Activated naive CD8-positive, alpha-beta T cell treated with anti-CD3 and anti-CD28 coated beads, Interleukin-2, amount 50 U/mL, for 16 hours (primary cell): ENCODE measurements around the gene MICB.
"Not testable (repeated sequence)": the region's sequence is repeated elsewhere in the genome, so short reads cannot be mapped to it uniquely, and the experiment has no call there.

ENCODE experiments used
- DNase-seq: peaks from one replicate; pipeline ENCODE4 v3.0.0-alpha.2; 2020; ENCODE audit warnings: low read depth, low spot score

Gene MICB

DNA sequence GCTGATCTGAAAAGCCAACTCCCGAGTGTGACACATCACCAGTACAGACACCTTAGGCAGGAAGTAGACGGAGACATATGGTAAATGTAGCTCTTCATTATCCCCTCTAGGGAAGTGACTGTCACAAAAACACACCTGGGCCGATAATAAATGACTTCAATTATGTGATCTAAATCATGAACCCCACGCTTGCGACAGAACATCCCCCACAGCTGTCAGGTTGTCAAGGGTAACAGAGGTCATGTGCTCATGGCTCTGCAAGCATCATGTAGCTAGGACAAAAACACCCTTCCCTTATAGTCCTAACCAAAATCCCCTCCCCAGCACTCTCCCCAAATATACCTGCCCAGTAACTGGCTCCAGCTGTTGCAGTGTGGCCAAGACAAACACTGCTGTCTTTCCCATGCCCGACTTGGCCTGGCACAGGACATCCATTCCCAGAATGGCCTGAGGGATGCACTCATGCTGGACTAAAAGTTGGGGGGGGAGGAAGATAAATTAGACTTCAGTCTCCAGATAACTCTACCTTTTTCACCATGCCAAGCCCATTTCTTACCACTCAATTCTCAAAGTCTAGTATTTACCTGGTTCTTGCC lies 41.0 kb downstream of the MICB start:
- DNase-seq: no peak

DNA sequence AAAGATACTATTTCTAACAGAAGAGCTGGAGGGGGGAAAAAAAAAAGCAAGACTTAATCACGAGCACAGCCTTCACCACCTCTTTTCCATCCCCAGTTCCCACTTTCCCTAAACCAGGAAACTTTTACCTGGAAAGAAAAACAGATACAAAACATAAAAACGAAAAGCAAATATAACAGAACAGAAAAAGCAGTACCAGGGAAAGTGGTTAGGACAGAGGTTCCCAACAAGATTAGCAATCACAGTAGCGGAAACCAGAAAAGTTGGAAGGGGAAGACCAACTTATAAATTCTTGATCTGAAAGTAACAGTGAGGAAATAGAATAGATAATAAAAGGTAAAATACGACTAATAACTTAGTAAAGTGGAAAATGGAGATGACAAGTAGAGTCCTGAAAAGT lies 42.7 kb downstream of the MICB start:
- no peak for DNase-seq

DNA sequence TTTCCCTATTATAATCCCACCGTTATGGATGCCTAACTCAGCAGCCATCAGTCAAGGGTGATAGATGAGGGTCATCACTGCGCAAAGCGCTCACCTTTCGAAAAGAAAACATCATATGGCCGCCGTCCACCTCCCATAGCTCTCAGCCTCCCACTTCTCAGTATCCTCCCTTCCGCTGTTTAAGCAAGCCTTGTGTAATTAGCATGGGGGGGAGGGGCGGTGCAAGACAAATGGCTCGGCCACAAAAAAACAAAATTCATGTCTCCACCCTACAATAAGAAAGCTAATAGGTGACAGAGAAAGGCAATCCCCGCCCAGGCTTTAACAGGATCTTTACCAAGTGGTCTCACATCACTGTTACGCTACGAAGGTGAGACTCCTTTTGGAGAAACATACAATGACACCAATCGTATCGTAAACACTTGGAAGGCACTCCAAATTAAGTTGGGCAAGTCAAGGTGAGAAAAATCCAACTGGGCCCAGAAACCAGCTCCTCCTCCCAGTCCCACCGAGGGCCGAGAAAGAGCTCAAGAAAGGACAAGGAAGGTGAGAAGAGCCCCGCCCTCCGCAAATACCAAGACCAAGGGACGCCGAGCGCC lies 43.2 kb downstream of the MICB start:
- peak; percentile 18 for DNase-seq

DNA sequence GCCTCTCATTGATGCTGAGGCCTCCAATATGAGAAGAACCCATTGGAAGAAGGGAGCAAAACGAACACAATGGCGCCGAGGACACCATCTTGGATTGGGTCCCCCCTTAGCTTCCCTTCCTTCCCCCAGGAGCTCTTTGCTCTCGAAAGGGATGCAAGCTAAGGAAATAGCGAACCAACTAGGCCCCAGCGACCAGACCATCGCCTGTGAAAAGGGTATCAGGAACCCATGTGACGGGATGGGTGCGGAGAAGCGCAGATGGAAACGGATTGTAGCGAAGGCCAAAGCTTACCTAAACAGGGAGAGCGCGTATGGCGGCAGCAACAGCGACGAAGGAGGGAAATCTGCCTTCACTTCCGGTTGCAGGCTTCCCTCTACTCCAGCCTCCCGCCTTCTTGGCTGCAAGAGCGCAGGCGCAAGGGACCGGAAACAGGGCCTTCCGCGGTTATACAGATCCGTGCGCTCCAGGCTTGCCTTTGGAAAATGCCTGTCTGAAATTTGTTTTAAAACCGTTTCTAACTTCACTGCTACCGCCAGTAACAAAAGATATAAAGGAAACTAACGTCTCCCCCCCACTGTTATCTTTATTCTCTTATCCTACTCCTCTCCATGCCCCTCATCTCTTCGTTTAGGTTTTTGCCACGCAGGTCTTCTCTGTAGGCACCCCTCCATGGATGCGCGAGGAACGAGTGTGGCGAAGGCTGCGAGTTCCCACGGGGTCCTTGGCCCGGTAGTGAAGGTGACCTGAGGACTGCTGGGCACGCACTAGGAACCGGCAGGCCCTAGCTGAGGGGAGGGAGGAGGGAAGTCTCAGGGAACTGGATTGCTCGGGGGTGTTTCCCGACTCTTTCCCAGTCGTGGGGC lies 43.9 kb downstream of the MICB start, which contains the start of gene DDX39B:
Gene DDX39B, minus strand, starts transcription at position 346 of the 864 bp plus-strand sequence. CDS start 1,471 bp downstream, outside the sequence.
- DNase-seq: peak; percentile 83

DNA sequence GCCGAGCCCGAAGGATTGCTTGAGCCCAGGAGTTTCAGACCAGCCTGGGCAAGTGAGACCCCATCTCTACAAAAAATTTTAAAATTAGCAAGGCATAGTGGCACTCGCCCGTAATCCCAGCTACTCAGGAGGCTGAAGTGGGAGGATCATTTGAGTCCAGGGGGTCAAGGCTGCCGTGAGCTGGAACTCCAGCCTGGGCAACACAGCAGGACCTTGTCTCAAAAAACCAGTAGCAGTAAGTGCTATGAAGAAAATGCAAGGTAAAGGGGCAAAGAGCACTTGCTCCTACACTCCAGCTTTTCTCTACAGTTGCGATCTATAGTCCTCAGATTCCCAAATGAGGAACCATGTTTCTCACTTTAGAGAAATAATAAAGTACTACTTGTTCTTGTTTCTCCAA lies 45.7 kb downstream of the MICB start:
- DNase-seq: no peak

DNA sequence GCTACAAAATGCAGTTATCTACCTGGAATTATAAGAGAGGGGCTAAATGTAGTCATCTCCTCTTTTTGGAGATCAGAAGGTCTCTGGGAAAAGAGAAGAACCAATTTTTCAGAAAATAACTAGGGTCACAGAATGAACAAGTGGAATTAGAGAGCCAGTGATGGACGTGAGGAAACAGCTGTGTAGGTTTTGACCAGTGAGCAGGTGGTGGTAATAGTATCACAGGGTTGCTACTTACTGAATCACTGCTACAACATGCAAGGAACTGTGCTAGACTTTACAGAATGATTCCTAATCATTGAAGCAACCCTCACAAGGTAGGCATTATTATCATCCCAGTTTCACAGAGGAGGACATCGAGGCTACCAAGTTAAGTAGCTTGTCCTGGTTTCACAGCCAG lies 46.7 kb downstream of the MICB start:
- no peak for DNase-seq

DNA sequence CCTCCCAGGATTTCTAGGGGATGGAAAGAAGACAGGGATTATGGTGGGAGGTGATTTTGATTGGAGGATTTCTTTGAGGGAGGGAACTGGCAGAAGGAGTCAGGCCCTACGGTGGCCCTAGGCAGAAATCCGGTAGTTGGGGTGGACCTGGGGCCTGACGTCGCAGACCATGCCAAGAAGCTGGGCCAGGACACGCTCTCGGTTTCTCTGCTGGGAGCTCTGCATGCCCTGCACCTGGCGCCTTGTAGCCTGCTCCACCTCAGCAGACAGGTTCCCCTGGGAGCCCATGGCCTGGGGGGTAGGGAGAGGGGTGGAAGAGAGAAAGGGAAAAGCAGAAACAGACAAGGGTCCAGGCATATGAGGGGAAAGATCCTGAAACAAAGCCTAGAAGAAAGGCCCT lies 47.3 kb downstream of the MICB start:
- no peak for DNase-seq

DNA sequence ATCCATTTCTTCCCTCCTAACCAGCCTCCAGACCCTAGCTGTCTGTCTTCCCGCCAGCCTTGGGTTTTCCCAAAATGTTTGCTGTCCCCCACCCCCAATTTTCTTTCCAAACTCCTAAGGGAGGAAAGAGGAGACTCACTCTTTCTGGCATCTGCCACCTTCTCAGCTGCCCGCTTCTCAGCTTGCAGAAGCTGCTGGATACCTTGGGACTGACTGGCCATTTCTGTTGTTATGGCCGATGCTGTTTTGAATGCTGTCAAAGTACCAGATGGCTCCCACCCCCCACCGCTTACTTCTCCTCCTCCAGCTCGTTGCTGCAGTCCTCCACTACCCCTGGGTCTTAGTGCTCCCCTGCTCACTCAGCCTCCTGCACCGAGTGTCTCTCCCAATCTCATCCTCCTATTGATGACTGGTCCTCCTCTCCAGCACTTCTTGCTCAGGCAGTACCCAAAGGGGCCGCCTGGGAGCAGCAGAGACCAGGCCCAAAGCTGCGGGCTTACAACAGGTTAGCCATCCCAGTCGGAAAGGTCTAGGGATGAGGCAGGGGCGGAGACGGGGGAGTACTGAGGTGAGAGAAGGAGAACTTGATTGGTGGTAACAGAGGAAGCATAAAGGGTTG lies 48.5 kb downstream of the MICB start, which contains the start of gene ATP6V1G2:
Gene ATP6V1G2, minus strand, starts transcription at position 270 of the 619 bp plus-strand sequence. Its CDS starts 49 bp downstream, at position 221.
- DNase-seq: peak; percentile 70

DNA sequence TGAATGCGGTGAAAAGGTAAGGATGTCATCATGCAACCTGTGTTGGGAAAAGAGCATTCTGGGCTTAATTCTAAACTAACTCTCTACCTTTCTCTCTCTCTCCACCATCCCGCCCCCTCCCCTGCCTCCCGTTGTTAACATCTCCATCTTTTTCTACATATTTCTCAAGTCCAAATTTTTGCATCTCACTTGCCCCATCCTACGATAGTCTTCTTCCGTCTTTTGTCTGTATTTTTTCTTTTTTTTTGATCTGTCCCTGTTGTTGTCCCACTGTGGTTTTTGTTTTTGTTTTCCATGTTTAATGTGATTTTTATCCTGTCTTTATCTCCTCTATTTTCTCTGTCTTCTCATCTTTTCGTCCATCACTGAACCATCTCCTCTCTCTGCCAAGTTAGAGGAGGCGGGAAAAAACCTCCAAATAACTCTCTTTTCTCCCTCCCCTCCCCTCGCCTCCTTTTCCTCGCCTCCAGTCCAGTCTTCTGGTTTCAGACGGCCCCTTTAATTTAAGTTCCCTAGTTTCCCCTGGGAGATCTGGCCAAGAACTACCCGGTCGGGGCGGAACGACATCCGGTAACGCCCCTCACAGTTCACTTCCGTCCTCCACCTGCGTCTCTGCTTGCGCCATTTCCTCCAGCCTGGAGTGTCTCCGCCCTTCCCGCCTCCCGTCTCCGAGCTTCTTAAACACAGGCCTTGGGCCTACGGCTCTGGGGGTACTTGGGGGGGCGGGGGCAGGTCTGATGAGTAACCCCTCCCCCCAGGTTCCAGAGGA lies 49.2 kb downstream of the MICB start, which contains the start of gene NFKBIL1:
Gene NFKBIL1, plus strand, starts transcription at position 651 of the 769 bp plus-strand sequence. Its CDS starts 87 bp downstream, at position 738.
- DNase-seq: peak; percentile 76

DNA sequence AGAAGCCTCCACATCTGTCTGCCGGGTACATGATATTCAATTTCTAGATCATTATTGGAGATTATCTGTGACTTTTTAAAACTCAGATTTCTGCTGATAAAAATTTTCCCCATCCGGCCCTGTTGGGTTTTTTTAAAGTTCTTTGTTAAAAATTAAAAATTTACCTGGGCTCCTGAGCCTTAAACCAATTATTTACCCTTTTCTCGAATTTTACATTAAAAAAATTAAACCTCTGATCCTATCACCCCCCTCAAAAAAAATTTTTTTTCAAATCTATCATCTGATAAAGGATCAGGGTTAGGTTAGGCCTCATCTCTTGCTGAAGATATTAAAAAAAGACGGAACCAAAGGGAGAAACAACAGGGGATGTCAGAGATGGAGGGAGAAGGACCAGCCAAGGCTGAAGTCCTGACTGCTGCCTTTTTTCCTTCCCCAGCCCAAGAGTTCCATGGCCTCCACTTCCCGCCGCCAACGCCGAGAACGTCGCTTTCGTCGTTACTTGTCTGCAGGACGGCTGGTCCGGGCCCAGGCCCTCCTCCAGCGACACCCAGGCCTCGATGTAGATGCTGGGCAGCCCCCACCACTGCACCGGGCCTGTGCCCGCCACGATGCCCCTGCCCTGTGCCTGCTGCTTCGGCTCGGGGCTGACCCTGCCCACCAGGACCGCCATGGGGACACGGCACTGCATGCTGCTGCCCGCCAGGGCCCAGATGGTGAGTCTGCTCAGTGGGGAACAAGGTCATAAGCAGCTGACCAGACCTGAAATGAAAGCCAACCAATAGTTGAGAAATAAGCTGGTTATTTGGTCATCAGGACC lies 50.0 kb downstream of the MICB start:
- no peak for DNase-seq

DNA sequence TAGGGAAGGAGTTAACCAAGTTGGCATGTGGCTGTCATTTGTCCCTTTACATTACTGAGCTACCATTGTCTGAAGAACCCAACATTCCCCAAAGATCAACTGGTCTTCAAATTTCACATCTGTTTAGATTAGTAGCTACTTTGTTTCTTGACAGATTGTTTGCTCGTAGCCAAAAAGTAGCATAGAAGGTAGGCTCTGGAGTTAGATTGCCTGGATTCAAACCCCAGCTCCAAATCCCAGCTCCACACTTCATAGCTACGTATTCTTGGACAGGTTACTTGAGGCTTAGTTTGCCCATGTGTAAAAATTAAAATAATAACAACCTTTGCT lies 50.6 kb downstream of the MICB start:
- DNase-seq: no peak

DNA sequence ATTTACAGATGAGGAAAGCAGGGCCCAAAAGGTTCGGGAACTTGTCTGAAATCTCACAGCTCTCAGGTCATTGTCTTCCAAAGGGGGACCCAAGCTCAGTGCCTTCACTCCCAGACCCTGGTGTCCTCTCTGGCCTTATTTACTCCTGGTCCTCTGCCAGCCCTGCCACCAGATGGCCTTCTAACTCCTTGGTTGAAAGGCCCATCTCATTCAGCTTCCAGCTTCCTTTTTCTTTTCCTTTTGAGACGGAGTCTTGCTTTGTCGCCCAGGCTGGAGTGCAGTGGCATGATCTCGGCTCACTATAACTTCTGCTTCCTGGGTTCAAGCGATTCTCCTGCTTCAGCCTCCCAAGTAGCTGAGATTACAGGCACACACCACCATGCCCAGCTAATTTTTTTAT lies 53.4 kb downstream of the MICB start:
- DNase-seq: not testable (repeated sequence)

DNA sequence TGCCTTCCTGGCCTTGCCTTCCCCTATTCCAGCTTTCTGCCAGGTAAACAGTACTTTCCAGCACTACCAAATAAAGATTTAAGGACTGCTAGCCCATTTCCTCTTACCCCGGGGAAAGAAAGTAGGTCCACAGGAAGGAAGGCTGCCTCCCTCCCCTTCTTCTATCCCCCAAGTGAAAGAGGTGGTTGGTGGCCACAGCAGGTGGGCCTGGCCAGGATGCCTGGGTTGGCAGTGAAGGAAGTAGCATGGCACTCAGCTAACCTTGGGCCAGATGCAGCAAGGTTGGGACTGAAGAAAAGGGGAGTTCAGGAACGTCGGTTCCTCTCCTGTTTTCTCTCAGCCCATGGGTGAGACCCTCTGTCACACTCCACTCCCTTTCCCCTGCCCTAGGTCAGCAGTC lies 58.4 kb downstream of the MICB start:
- DNase-seq: no peak

DNA sequence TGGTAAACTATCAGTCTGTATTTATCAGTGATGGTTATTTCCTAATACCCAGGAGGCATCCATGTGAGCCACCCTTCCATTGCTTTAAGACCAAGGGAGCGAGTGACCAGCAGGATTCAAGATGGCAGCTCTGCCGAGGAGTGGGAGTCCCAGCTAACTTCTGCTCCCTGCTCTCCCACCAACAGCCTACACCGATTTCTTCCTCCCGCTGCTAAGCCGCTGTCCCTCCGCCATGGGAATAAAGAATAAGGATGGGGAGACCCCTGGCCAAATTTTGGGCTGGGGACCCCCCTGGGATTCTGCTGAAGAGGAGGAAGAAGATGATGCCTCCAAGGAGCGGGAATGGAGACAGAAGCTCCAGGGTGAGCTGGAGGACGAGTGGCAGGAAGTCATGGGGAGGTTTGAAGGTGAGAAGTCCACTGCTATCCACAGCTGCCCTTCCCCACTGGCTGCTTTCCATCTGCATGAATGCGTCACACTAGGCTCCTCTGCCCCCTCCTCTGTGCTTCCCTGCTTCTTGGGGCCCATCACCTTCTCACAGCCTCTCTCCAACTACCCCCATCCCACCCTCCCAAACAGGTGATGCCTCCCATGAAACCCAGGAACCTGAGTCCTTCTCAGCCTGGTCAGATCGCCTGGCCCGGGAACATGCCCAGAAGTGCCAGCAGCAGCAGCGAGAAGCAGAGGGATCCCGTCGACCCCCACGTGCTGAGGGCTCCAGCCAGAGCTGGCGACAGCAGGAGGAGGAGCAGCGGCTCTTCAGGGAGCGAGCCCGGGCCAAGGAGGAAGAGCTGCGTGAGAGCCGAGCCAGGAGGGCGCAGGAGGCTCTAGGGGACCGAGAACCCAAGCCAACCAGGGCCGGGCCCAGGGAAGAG lies 59.7 kb downstream of the MICB start:
- DNase-seq: no peak

DNA sequence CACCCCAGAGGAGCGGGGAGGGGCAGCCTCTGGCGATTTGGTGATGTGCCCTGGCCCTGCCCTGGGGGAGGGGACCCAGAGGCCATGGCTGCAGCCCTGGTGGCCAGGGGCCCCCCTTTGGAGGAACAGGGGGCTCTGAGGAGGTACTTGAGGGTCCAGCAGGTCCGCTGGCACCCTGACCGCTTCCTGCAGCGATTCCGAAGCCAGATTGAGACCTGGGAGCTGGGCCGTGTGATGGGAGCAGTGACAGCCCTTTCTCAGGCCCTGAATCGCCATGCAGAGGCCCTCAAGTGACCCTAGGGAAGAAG lies 60.3 kb downstream of the MICB start:
- DNase-seq: no peak

DNA sequence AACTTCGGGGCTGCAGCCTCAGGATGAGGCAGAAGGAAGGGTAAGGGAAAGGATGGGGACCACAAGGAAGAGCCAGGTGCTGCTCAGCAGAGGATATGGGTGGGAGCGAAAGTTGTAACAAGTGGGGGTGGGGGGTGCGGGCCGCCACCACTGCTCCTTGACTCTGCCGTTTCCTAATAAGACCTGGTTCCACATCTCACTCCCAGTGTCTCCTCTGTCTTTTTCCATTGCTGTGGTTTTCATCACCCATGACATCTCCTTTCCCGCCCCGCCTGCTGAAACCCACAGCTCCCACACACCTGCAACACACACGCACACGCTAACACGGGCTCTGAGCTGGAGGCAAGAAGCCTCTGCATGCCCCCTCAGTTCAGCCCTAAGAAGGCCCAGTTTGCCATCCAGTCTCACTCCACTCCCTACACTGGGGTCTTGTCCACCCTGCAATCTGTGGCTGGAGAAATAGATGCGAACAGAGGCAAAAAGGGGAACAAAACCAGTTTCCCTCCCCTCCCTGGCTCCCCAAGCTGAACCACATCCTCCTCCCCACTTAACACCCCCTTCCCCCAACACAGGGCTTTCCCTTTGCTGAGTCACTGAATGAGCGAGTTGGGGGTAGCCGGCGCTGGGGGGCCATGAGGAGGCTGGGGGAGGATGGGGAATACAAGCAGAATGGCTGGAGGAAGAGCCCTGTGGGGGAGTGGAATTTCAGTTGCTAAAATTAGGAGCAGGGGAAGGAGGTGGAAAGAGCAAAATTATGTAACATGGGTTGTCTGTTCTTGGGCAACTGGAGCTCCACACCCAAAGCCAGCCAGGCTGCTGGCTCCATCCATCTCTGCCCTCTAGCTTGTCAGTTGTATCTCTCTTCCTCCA lies 60.9 kb downstream of the MICB start:
- DNase-seq: peak; percentile 49

DNA sequence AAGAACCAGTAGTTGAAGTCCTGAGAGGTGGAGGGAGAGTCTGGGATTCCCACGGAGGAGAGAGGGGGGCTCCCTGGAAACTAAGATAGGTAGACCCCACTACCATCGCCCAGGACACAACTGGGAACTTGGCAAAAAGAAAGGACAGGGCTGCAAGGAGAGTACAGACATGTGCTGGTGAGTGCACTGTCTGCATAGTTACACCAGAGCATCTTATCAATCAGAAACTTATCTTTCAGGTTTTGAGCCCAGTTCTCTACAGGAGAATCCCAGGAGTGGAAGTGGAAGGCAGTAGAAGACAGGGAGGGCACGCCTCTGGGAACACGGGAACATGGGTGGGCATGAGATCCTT lies 61.6 kb downstream of the MICB start:
- no peak for DNase-seq

DNA sequence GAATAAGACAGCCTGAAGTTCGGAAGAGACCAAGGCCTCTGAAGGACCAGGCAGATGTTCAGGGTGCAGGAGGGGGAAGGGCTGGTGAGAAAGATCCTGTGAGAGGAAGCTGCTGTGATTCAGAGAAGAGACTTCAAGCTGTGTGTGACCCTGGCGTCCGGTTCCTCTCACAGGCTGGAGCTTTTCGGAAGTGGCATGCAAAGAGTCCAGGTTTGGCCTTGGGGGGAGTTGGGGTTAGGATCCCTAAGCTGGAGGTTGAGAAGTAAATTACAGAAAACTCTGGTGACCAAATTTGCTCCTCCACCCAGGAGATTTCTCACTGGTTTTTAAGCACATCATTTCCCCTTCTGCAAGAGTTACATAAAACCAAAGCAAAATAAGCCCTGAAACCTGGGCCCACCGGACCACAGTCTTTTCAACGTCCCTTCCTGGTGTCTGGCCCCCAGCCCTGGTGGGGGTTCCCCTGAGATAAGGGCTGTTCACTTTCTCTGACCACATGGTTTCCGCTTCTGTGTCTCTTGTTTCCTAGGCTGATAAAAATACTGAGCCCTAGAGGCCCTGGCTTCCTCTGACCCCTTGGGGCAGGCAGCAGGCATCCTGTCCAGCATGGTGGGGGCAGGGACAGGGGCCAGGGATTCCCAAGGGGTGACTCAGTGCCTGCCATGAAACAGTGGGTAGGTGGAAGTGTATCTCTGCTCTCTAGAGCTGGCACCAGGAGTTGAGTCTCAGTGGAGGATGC lies 62.2 kb downstream of the MICB start:
- no peak for DNase-seq
